NOMO-1 treated with DMSO at 0.1 percent for 48 hours (cell line): ENCODE results near the gene BACE1-AS.
"Not testable (repeated sequence)": the region's sequence is repeated elsewhere in the genome, so short reads cannot be mapped to it uniquely, and the experiment has no call there.

Experiments used
- DNase-seq: peaks from one replicate; lab custom pipeline; 2025; ENCODE audit not compliant: unreplicated experiment; lab: John Stamatoyannopoulos, UW

Gene BACE1-AS

GRCh38 chr11:117319214-117319840 is 28.2 kb downstream of the BACE1-AS start:
- DNase-seq = no peak

GRCh38 chr11:117327255-117327566 is 36.1 kb downstream of the BACE1-AS start:
- DNase-seq = not testable (repeated sequence)

- DNase-seq = peak; percentile 97
These were observed 36.6 kb downstream of the BACE1-AS start, which contains the start of gene CEP164 for GRCh38 chr11:117327567-117328374. Gene CEP164 (plus strand): TSS chr11:117327854. CDS start chr11:117338587, 10,733 bp downstream.

GRCh38 chr11:117328375-117329010 is 37.3 kb downstream of the BACE1-AS start:
- peak; percentile 14 for DNase-seq

GRCh38 chr11:117332843-117333242 is 41.7 kb downstream of the BACE1-AS start:
- DNase-seq = no peak

- DNase-seq = no peak
These were observed 42.8 kb downstream of the BACE1-AS start for GRCh38 chr11:117333917-117334316.

- DNase-seq = no peak
These were observed 43.8 kb downstream of the BACE1-AS start for GRCh38 chr11:117334896-117335295.

- no peak for DNase-seq
These were observed 44.3 kb downstream of the BACE1-AS start for GRCh38 chr11:117335399-117335798.

GRCh38 chr11:117337076-117337475 is 45.9 kb downstream of the BACE1-AS start:
- no peak for DNase-seq
